H1 (cell line): ENCODE data around the gene SLC3A2. TPM values are rescaled to one million over a fixed set of nuclear protein-coding genes. Genes with fewer than 3 reads are reported as not detected.

Source experiments
- CTCF ChIA-PET: fragments of 300-600 bp; sonication (Branson Sonifier 250); formaldehyde crosslinking; loops from one replicate; lab custom pipeline; 2021; ENCODE audit not compliant: partially characterized antibody; lab: Charles Lee
- POLR2A ChIA-PET: fragments of 300-600 bp; sonication (Branson Sonifier 250); formaldehyde crosslinking; loops from one replicate; lab custom pipeline; 2021; ENCODE audit warnings: inconsistent platforms; ENCODE audit not compliant: partially characterized antibody; lab: Charles Lee
- DNase-seq, 2 experiments: peaks; one replicate each; pipeline versions ENCODE4 v3.0.0 to v3.0.0-alpha.2; 2010 to 2022; ENCODE audit warnings: low spot score in 2 of 2, low read depth in 1 of 2, mixed read lengths in 1 of 2
- FAIRE-seq: peaks from 2 replicates; lab custom pipeline; 2011; peaks lifted over from hg19 to GRCh38; lab: Jason Lieb, UNC
- H2AFZ ChIP-seq: 2 replicates; pipeline ENCODE4 v1.8.1; 2012; ENCODE audit warnings: low read length, inconsistent platforms
- H2AK5ac ChIP-seq: 2 replicates; pipeline ENCODE4 v1.6.1; 2013; ENCODE audit warnings: low read depth, low read length
- H2BK120ac ChIP-seq: replicated peaks from 2 replicates; pipeline ENCODE3; 2013; ENCODE audit warnings: low read depth, low read length, inconsistent platforms
- H2BK12ac ChIP-seq: 2 replicates; pipeline ENCODE4 v1.6.1; 2013; ENCODE audit warnings: low read depth, low read length
- H2BK15ac ChIP-seq: 2 replicates; pipeline ENCODE4 v1.6.1; 2013; ENCODE audit warnings: low read length
- H2BK20ac ChIP-seq: 2 replicates; pipeline ENCODE4 v1.6.1; 2013; ENCODE audit warnings: low read length
- H2BK5ac ChIP-seq: 2 replicates; pipeline ENCODE4 v1.6.1; 2013; ENCODE audit warnings: low read depth, low read length
- H3K14ac ChIP-seq: 2 replicates; pipeline ENCODE4 v1.6.1; 2013; ENCODE audit warnings: inconsistent platforms; ENCODE audit not compliant: insufficient read length
- H3K18ac ChIP-seq: 2 replicates; pipeline ENCODE4 v1.6.1; 2013; ENCODE audit warnings: low read length; ENCODE audit errors: extremely low read depth
- H3K23ac ChIP-seq: 2 replicates; pipeline ENCODE4 v1.6.1; 2013; ENCODE audit warnings: inconsistent platforms; ENCODE audit not compliant: insufficient read length
- H3K23me2 ChIP-seq: 2 replicates; pipeline ENCODE4 v1.6.1; 2013; ENCODE audit warnings: low read depth, low read length
- H3K27ac ChIP-seq: 2 replicates; pipeline ENCODE4 v1.6.1; 2011; ENCODE audit warnings: low read depth, low read length, inconsistent platforms
- H3K27me3 ChIP-seq, 4 experiments: replicated peaks in 1 of 4; 1 replicate in 1 of 4; 2 replicates in 3 of 4; pipeline versions ENCODE4 v1.6.1 to v1.8.1; 2011 to 2013; ENCODE audit warnings: low read length in 3 of 4, mild to moderate bottlenecking in 3 of 4, inconsistent platforms in 2 of 4, mixed read lengths in 2 of 4, moderate library complexity in 1 of 4; ENCODE audit not compliant: control insufficient read depth in 3 of 4, insufficient read depth in 3 of 4; ENCODE audit errors: extremely low read depth in 1 of 4
- H3K36me3 ChIP-seq, 4 experiments: 2 replicates each; pipeline versions ENCODE4 v1.6.1 to v1.8.1; 2011 to 2013; ENCODE audit warnings: mild to moderate bottlenecking in 4 of 4, low read length in 3 of 4, moderate library complexity in 2 of 4, control low read depth in 1 of 4, inconsistent platforms in 1 of 4; ENCODE audit not compliant: insufficient read depth in 4 of 4, control insufficient read depth in 2 of 4
- H3K4ac ChIP-seq: replicated peaks from 2 replicates; pipeline ENCODE3; 2013; ENCODE audit warnings: low read length, low read depth, mixed read lengths, inconsistent platforms; ENCODE audit not compliant: insufficient read length
- H3K4me1 ChIP-seq, 4 experiments: replicated peaks in 1 of 4; 1 replicate in 1 of 4; 2 replicates in 3 of 4; pipeline versions ENCODE4 v1.6.1 to v1.8.1; 2011 to 2013; ENCODE audit warnings: low read length in 3 of 4, inconsistent platforms in 2 of 4, mixed read lengths in 1 of 4; ENCODE audit not compliant: insufficient read depth in 4 of 4, control insufficient read depth in 3 of 4
- H3K4me2 ChIP-seq, 2 experiments: 2 replicates each; pipeline versions ENCODE4 v1.6.1 to v1.8.1; 2011 to 2013; ENCODE audit warnings: low read depth in 2 of 2, low read length in 2 of 2, control low read depth in 1 of 2, inconsistent platforms in 1 of 2, mild to moderate bottlenecking in 1 of 2; ENCODE audit not compliant: insufficient read depth in 1 of 2
- H3K4me3 ChIP-seq, 4 experiments: fragments of 200-600, 300-600 bp in 1 of 4; sonication (generic), shearing (Covaris generic), sonication (Bioruptor Twin) in 1 of 4; 2 replicates each; pipeline versions ENCODE4 v1.5.1 to v1.8.1; 2011 to 2016; ENCODE audit warnings: low read length in 4 of 4, low read depth in 3 of 4, control low read depth in 2 of 4, inconsistent platforms in 2 of 4, mild to moderate bottlenecking in 2 of 4, mixed read lengths in 1 of 4, moderate library complexity in 1 of 4; ENCODE audit not compliant: insufficient read depth in 2 of 4; ENCODE audit errors: extremely low read depth in 1 of 4
- H3K56ac ChIP-seq: replicated peaks from 2 replicates; pipeline ENCODE3; 2013; ENCODE audit warnings: low read depth, mild to moderate bottlenecking, mixed read lengths, low read length, inconsistent platforms; ENCODE audit not compliant: insufficient read length
- H3K79me1 ChIP-seq: 2 replicates; pipeline ENCODE4 v1.6.1; 2013; ENCODE audit warnings: low read depth, low read length, control low read depth
- H3K79me2 ChIP-seq, 2 experiments: 2 replicates each; pipeline versions ENCODE4 v1.6.1 to v1.8.1; 2012 to 2013; ENCODE audit warnings: low read length in 2 of 2, mild to moderate bottlenecking in 2 of 2, inconsistent platforms in 1 of 2; ENCODE audit not compliant: insufficient read depth in 2 of 2, control insufficient read depth in 1 of 2
- H3K9ac ChIP-seq, 4 experiments: replicated peaks in 1 of 4; 1 replicate in 1 of 4; 2 replicates in 3 of 4; pipeline versions ENCODE4 v1.6.1 to v1.8.1; 2011 to 2013; ENCODE audit warnings: low read depth in 3 of 4, low read length in 3 of 4, control low read depth in 2 of 4, mild to moderate bottlenecking in 2 of 4, moderate library complexity in 2 of 4, inconsistent platforms in 1 of 4; ENCODE audit errors: extremely low read depth in 1 of 4
- H3K9me3 ChIP-seq, 2 experiments: 2 replicates each; pipeline versions ENCODE4 v1.6.1 to v1.8.1; 2012 to 2013; ENCODE audit warnings: mild to moderate bottlenecking in 2 of 2, moderate library complexity in 2 of 2, control low read depth in 1 of 2, inconsistent platforms in 1 of 2, low read depth in 1 of 2, low read length in 1 of 2, mixed read lengths in 1 of 2; ENCODE audit not compliant: insufficient read depth in 2 of 2
- H4K20me1 ChIP-seq, 2 experiments: replicated peaks in 1 of 2; 2 replicates each; pipeline versions ENCODE3 to v1.8.1; 2011 to 2013; ENCODE audit warnings: inconsistent platforms in 2 of 2, low read length in 2 of 2, mild to moderate bottlenecking in 1 of 2; ENCODE audit not compliant: insufficient read depth in 2 of 2, control insufficient read depth in 1 of 2
- H4K5ac ChIP-seq: 2 replicates; pipeline ENCODE4 v1.6.1; 2013; ENCODE audit warnings: low read length, low read depth, mixed read lengths, inconsistent platforms; ENCODE audit not compliant: insufficient read length
- H4K8ac ChIP-seq: 2 replicates; pipeline ENCODE4 v1.8.0; 2013; ENCODE audit warnings: mild to moderate bottlenecking, moderate library complexity, low read length, inconsistent platforms; ENCODE audit not compliant: insufficient read depth; ENCODE audit errors: extremely low read depth
- H4K91ac ChIP-seq: replicated peaks from 2 replicates; pipeline ENCODE3; 2013; ENCODE audit warnings: low read length, mixed read lengths, inconsistent platforms; ENCODE audit not compliant: insufficient read length
- CHD2 ChIP-seq: IDR thresholded peaks from 2 replicates; pipeline ENCODE4 v1.6.1; 2012; ENCODE audit warnings: low read length, improper control_type of control experiment
- GTF2F1 ChIP-seq: IDR thresholded peaks from 2 replicates; pipeline ENCODE4 v1.6.1; 2012; ENCODE audit warnings: low read depth, low read length, improper control_type of control experiment, borderline replicate concordance
- JUND ChIP-seq: IDR thresholded peaks from 2 replicates; pipeline ENCODE4 v1.6.1; 2011; ENCODE audit warnings: mild to moderate bottlenecking, improper control_type of control experiment, low read length
- KDM5A ChIP-seq: fragments of 200-600 bp; IDR thresholded peaks from 2 replicates; pipeline ENCODE4 v1.7.1; 2012; ENCODE audit warnings: mild to moderate bottlenecking, low read length, inconsistent platforms, mixed read lengths
- POLR2A ChIP-seq, 2 experiments: IDR thresholded peaks; 1 replicate in 1 of 2; 2 replicates in 1 of 2; pipeline ENCODE4 v1.6.1; 2011; ENCODE audit warnings: low read depth in 2 of 2, low read length in 2 of 2, mild to moderate bottlenecking in 2 of 2; ENCODE audit errors: control extremely low read depth in 1 of 2
- POLR2AphosphoS5 ChIP-seq: IDR thresholded peaks from 2 replicates; pipeline ENCODE4 v1.6.1; 2011; ENCODE audit warnings: low read depth, low read length
- TAF7 ChIP-seq: optimal IDR thresholded peaks from 2 replicates; pipeline ENCODE3; 2011; ENCODE audit warnings: low read depth, mild to moderate bottlenecking, inconsistent platforms, low read length, moderate library complexity, borderline replicate concordance
- WGBS, 2 experiments: shearing (Covaris generic) in 1 of 2; methylation state at CpG; one replicate each; pipeline versions ENCODE4 v1.1.6 to v1.1.7; 2013 to 2015; ENCODE audit warnings: low lambda C conversion rate in 2 of 2, mixed read lengths in 2 of 2, inconsistent platforms in 1 of 2, low coverage in 1 of 2, missing lambda C conversion rate in 1 of 2; ENCODE audit not compliant: insufficient replicate concordance in 2 of 2, insufficient coverage in 1 of 2, insufficient read length in 1 of 2; ENCODE audit errors: extremely low coverage in 1 of 2, missing lambda C conversion rate in 1 of 2; 5-methylcytosine and 5-hydroxymethylcytosine counted together
- polyA plus RNA-seq, 7 experiments: library from polyadenylated mRNA; depleted of rRNA in 3 of 7; stranded (reverse) in 5 of 7; unstranded in 2 of 7; fragments of >200 nt in 5 of 7; fragments of 200-250 nt in 2 of 7; gene quantifications; 1 replicate in 5 of 7; 2 replicates in 1 of 7; 4 replicates in 1 of 7; pipeline versions ENCODE4 v1.2.1 to v1.2.3, GENCODE V29; 2011 to 2013; ENCODE audit warnings: missing spikeins in 2 of 7, mixed read lengths in 2 of 7
- total RNA-seq: library from RNA; stranded (reverse); fragmentation: NEBNext Ultra II Directional; extraction: Animal tissue kit (Norgen Biotek cat#: 25700); gene quantifications from 2 replicates; pipeline ENCODE4 v1.2.1, GENCODE V29; 2021

Gene SLC3A2
- total and polyA plus RNA-seq, 2 of the 8 experiments (the other 6 are each of a cell fraction or from before 2014, with no cell fraction given), result 410 to 435 TPM

GRCh38 chr11:62882788-62883501 is 2.2 kb downstream of the SLC3A2 start:
- H3K4ac ChIP-seq, result no peak overlapping the region
- H3K9me3 ChIP-seq, result no peaks in the 10 kb centered on the region
- H3K36me3 ChIP-seq, result peaks cover 47 to 74% (median 60%) of the 10 kb centered on the region in 4 experiments

More at GRCh38 chr11:62882788-62883501, 2.2 kb downstream of the SLC3A2 start:
- H2BK5ac ChIP-seq, result peak overlapping the region; percentile 100; the same call in 1 of the 2 replicates
- DNase-seq (no peak), FAIRE-seq (no peak)
- H3K56ac ChIP-seq, result no peak overlapping the region
- H3K27me3 ChIP-seq, result no peaks in the 10 kb centered on the region
- H3K9ac ChIP-seq, result peak overlapping the region in 3 of 4 experiments; percentile 46 to 66 (median 56); a peak in 4 of 7 replicates
- peaks cover 9 to 27% of the 10 kb centered on the region in 2 experiments for H4K20me1 ChIP-seq
- CTCF ChIA-PET, result interaction anchor here (0.6 to 3.9 kb wide), 8 partner anchors 23 to 189 kb away, joined by 3 to 21 read pairs (median 6); partner anchors contain the start of gene STX5
- H3K4me1 ChIP-seq, result peaks cover 0 to 30% (median 12%) of the 10 kb centered on the region in 4 experiments; a peak in 5 of 7 replicates
- H3K79me2 ChIP-seq, result peaks cover 0 to 62% of the 10 kb centered on the region in 2 experiments
- no peak overlapping the region for H2BK15ac ChIP-seq
- H3K23me2 ChIP-seq, result peaks cover 5% of the 10 kb centered on the region; the same call in 1 of the 2 replicates
- H2BK12ac ChIP-seq, result peak overlapping the region; percentile 75; the same call in 1 of the 2 replicates
- WGBS, 2 experiments, result 92% methylated on average over 5 of the region's 5 CpGs; no CpG with 5 or more reads in 1 of the 2 experiments
- 0 out of 2 replicates have a peak overlapping the region, but pooled peaks have one; percentile 42 for H3K27ac ChIP-seq
- peak overlapping the region in 3 of 4 experiments; percentile 67 to 95 (median 81); a peak in 5 of 8 replicates for H3K4me3 ChIP-seq
- H3K79me1 ChIP-seq, result peaks cover 6% of the 10 kb centered on the region; the same call in 1 of the 2 replicates
- H3K23ac ChIP-seq, result no peak overlapping the region
- H4K5ac ChIP-seq, result peak overlapping the region; percentile 13
- H2AFZ ChIP-seq, result no peak overlapping the region
- H4K91ac ChIP-seq, result peak overlapping the region; percentile 34
- TF ChIP-seq KDM5A, result no peak
- TF ChIP-seq CHD2, result no peak
- peak; percentile 78 for TF ChIP-seq POLR2AphosphoS5
- no peak for TF ChIP-seq GTF2F1
- no peak for TF ChIP-seq JUND
- TF ChIP-seq POLR2A (IDR thresholded peaks at IDR 0.05; ENCODE audit: control extremely low read depth in 1 of 2, low read depth in 2 of 2, low read length in 2 of 2), result peak in 1 of 2 experiments; percentile 50; a peak in 1 of 3 replicates
- TF ChIP-seq TAF7, result no peak
- TF ChIP-seq, all 59 proteins: peak for 2
- Histone ChIP-seq H3K18ac (no peak overlapping the region), H2AK5ac (peak overlapping the region; percentile 85; the same call in 1 of the 2 replicates), H3K14ac (no peak overlapping the region), H2BK20ac (no peak overlapping the region), H3K4me2 (peak overlapping the region; percentile 59 to 85), H2BK120ac (no peak overlapping the region), H4K8ac (no peak overlapping the region)
- POLR2A ChIA-PET, result interaction anchor here (0.6 to 57.8 kb wide), 23 partner anchors 5 to 778 kb away, joined by 3 to 2104 read pairs (median 5); partner anchors contain the start of genes CHRM1, HNRNPUL2, NXF1 and SLC22A8
